ENCODE measurements around the gene FAR2.

The FAR2 gene

DNA sequence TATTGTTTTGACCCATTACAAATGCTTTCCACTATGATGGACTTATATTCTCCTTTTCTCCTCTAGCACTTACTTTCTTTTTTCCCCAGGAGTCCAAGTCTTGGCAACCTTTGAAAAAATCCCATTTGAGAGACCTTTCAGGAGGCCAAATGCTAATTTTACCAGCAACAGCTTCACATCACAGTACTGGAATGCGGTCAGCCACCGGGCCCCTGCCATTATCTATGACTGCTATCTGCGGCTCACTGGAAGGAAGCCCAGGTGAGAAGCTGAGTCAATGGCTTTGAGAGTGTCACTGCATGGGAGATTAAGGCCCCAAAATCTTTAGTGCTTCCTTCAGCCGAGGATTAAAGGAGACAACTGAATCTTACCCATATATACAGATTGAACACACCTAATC is 167.7 kb downstream of the FAR2 start:
- Histone ChIP-seq H3K27ac (replicated peaks) (no peak overlapping the region), H3K4me3 (replicated peaks; ENCODE audit: insufficient read depth, low read length) (no peak overlapping the region), H3K27me3 (ENCODE audit: insufficient read depth, poor library complexity, severe bottlenecking) (no peaks in the 10 kb centered on the region)
- no peak for DNase-seq (ENCODE audit: low read depth in 1 of 2, low spot score in 1 of 2)
- TF ChIP-seq SPI1 (IDR thresholded peaks at IDR 0.05; ENCODE audit: borderline replicate concordance, low read depth), result no peak
- TF ChIP-seq, protein P1, sequence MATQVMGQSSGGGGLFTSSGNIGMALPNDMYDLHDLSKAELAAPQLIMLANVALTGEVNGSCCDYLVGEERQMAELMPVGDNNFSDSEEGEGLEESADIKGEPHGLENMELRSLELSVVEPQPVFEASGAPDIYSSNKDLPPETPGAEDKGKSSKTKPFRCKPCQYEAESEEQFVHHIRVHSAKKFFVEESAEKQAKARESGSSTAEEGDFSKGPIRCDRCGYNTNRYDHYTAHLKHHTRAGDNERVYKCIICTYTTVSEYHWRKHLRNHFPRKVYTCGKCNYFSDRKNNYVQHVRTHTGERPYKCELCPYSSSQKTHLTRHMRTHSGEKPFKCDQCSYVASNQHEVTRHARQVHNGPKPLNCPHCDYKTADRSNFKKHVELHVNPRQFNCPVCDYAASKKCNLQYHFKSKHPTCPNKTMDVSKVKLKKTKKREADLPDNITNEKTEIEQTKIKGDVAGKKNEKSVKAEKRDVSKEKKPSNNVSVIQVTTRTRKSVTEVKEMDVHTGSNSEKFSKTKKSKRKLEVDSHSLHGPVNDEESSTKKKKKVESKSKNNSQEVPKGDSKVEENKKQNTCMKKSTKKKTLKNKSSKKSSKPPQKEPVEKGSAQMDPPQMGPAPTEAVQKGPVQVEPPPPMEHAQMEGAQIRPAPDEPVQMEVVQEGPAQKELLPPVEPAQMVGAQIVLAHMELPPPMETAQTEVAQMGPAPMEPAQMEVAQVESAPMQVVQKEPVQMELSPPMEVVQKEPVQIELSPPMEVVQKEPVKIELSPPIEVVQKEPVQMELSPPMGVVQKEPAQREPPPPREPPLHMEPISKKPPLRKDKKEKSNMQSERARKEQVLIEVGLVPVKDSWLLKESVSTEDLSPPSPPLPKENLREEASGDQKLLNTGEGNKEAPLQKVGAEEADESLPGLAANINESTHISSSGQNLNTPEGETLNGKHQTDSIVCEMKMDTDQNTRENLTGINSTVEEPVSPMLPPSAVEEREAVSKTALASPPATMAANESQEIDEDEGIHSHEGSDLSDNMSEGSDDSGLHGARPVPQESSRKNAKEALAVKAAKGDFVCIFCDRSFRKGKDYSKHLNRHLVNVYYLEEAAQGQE (IDR thresholded peaks at IDR 0.05; ENCODE audit: insufficient replicate concordance, low read depth), result no peak
- TF ChIP-seq CTCF (IDR thresholded peaks at IDR 0.05; ENCODE audit: insufficient read depth, low read length), result no peak
- no peak for TF ChIP-seq GABPA (IDR thresholded peaks at IDR 0.05; ENCODE audit: low read depth)
- TF ChIP-seq POLR2AphosphoS5 (IDR thresholded peaks at IDR 0.05; ENCODE audit: low read depth), result no peak

GRCh38 chr12:29317556-29318363 is 168.7 kb downstream of the FAR2 start:
- peak; percentile 52 to 69 for DNase-seq (ENCODE audit: low read depth in 1 of 2, low spot score in 1 of 2)
- H3K4me3 ChIP-seq (replicated peaks; ENCODE audit: insufficient read depth, low read length), result no peak overlapping the region
- H3K27me3 ChIP-seq (ENCODE audit: insufficient read depth, poor library complexity, severe bottlenecking), result no peaks in the 10 kb centered on the region
- H3K27ac ChIP-seq (replicated peaks), result no peak overlapping the region
- no peak for TF ChIP-seq POLR2AphosphoS5 (IDR thresholded peaks at IDR 0.05; ENCODE audit: low read depth)
- peak; percentile 7; the same call in 1 of the 2 replicates for TF ChIP-seq SPI1 (IDR thresholded peaks at IDR 0.05; ENCODE audit: borderline replicate concordance, low read depth)
- peak; percentile 96 for TF ChIP-seq CTCF (IDR thresholded peaks at IDR 0.05; ENCODE audit: insufficient read depth, low read length)

DNA sequence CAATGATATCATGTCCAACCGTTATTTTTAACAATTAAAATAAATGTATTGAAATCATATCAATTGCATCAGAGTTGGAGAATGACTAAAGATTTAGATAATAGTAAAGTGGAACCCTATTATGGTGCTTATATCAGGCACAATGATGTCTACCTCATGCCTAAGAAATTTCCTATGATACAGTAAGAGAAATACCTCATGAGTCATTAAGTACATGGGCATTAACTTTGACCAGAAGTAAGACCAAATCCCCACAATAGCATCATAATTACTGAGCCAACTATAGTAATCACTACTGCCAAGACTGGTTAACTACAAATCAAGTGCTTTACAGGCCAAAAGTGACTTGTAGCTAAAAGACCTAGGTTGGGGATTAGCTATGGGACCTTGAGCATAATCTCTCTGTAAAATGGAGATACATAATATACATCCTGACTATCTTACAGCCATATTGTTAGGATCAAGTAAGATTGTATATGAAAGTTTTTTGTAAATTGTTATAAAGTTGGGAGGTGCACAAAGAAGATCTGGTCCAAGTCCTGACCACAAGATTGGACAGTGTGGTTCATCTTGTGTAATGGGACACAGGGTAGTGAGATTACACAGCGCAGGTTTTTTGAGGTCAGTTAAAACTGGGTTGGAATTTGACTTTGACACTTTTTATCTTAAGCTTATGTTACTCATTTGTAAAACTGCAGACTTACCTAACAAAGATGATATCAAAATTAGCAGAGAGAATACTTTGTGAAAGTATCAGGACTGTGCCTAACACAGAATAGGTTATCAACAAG is 171.4 kb downstream of the FAR2 start:
- DNase-seq (ENCODE audit: low read depth in 1 of 2, low spot score in 1 of 2), result no peak
- TF ChIP-seq CTCF (IDR thresholded peaks at IDR 0.05; ENCODE audit: insufficient read depth, low read length) (no peak), POLR2AphosphoS5 (IDR thresholded peaks at IDR 0.05; ENCODE audit: low read depth) (no peak), SPI1 (IDR thresholded peaks at IDR 0.05; ENCODE audit: borderline replicate concordance, low read depth) (no peak), GABPA (IDR thresholded peaks at IDR 0.05; ENCODE audit: low read depth) (no peak)
- TF ChIP-seq, protein P1 (IDR thresholded peaks at IDR 0.05; ENCODE audit: insufficient replicate concordance, low read depth), result no peak
- Histone ChIP-seq H3K27ac (replicated peaks) (no peak overlapping the region), H3K4me3 (replicated peaks; ENCODE audit: insufficient read depth, low read length) (no peak overlapping the region), H3K27me3 (ENCODE audit: insufficient read depth, poor library complexity, severe bottlenecking) (no peaks in the 10 kb centered on the region)

Data from HL-60 (cell line).